C4-2B (cell line): ENCODE results near the gene POLR2F.
A peak's percentile ranks its signal among the peaks of the same experiment; 100 is the strongest.

ENCODE experiments used
- H3K27ac ChIP-seq: fragments of 450-650 bp; 2 replicates; pipeline ENCODE4 v1.5.1; 2017
- ZFX ChIP-seq: fragments of 450-650 bp; IDR thresholded peaks from 2 replicates; pipeline ENCODE4 v1.6.1; 2017
- TF ChIP-seq, protein P1 (sequence below): fragments of 450-650 bp; conservative IDR thresholded peaks from 2 replicates; pipeline ENCODE4 v1.5.1; 2017; ENCODE audit warnings: mild to moderate bottlenecking

The POLR2F gene

DNA sequence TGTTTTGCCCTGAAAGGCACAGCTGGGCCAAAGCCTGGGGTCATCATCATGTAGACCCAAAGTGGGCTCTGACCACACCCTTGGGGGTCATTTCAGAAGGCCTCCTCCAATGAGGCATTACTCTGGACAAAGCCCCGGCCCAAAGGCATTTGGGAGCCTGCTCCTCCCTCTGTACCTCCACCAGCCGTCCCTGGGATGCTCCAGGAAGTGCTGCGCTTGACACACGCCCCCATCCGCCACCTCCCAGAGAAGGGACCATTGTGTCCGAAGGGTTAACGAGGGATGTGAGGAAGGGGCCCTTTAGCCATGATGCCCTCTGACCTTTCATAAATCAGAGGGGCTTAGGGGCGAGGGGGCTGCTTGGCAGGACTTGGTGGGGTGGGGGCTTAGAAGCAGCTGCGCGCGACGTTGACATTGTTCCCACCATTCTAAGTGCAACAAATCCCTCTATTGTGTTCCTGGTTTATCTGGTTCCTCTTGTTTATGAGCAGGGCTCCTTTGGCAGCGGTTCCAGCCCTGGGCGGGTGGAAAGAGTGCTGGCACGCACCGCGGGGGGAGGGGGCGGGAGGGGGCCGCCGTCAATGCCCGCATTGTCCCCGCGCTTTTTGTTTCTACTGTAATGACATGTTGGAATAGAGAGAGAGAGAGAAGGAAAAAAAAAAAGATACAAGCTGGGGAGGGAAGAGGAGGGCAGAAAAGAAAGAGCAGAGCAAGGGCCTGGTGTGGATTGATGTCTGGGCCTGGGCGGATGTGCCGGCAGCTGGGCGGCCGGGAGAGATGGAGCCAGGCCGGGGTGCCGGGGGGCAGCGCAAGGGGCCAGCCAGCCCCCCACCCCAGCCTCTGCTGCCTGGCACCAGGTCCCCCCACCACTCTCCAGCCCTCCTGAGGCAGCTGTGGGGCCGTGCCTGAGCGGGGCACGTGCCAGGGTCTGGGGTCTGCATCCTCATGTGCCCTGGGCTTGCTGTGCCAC, 63.0 kb downstream of the POLR2F start:
- TF ChIP-seq ZFX: peak; percentile 66; the same call in 1 of the 2 replicates
- TF ChIP-seq, protein P1, sequence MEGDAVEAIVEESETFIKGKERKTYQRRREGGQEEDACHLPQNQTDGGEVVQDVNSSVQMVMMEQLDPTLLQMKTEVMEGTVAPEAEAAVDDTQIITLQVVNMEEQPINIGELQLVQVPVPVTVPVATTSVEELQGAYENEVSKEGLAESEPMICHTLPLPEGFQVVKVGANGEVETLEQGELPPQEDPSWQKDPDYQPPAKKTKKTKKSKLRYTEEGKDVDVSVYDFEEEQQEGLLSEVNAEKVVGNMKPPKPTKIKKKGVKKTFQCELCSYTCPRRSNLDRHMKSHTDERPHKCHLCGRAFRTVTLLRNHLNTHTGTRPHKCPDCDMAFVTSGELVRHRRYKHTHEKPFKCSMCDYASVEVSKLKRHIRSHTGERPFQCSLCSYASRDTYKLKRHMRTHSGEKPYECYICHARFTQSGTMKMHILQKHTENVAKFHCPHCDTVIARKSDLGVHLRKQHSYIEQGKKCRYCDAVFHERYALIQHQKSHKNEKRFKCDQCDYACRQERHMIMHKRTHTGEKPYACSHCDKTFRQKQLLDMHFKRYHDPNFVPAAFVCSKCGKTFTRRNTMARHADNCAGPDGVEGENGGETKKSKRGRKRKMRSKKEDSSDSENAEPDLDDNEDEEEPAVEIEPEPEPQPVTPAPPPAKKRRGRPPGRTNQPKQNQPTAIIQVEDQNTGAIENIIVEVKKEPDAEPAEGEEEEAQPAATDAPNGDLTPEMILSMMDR: no peak
- peak overlapping the region; percentile 61 for H3K27ac ChIP-seq

- peak overlapping the region; percentile 61 for H3K27ac ChIP-seq
- TF ChIP-seq, protein P1: no peak
- TF ChIP-seq ZFX: no peak
Observed at GRCh38 chr22:38017272-38017920, 63.9 kb downstream of the POLR2F start.

GRCh38 chr22:38017939-38018885, 64.7 kb downstream of the POLR2F start:
- peak overlapping the region; percentile 61; the same call in 1 of the 2 replicates for H3K27ac ChIP-seq
- TF ChIP-seq, protein P1: no peak
- TF ChIP-seq ZFX: no peak
